Adrenal gland (tissue), 19 donors: Measurements from ENCODE around the gene TIMM23B. TPM values are rescaled to one million over a fixed set of nuclear protein-coding genes. Genes with fewer than 3 reads are reported as not detected.
"Not testable (repeated sequence)": the region's sequence is repeated elsewhere in the genome, so short reads cannot be mapped to it uniquely, and the experiment has no call there.

Experiments
- DNase-seq, 7 donors: peaks; one replicate each; pipeline ENCODE4 v3.0.0-alpha.2; 2019 to 2020
- H3K27ac ChIP-seq, 5 donors: fragments of 200-600 bp; sonication (generic) in 4 of 5; 1 replicate in 3 of 5; 2 replicates in 2 of 5; pipeline versions ENCODE4 v1.5.1 to v1.8.0; 2016 to 2020; ENCODE audit warnings: mild to moderate bottlenecking in 1 of 5
- H3K27me3 ChIP-seq: fragments of 200-600 bp; 2 replicates; pipeline ENCODE4 v1.8.0; 2021
- H3K36me3 ChIP-seq, 2 donors: fragments of 200-600 bp; replicated peaks in 1 of 2; 1 replicate in 1 of 2; 2 replicates in 1 of 2; pipeline versions ENCODE4 v1.5.1 to v1.8.0; 2018 to 2022
- H3K4me1 ChIP-seq, 2 donors: fragments of 200-600 bp; replicated peaks in 1 of 2; 1 replicate in 1 of 2; 2 replicates in 1 of 2; pipeline versions ENCODE4 v1.5.1 to v1.8.0; 2018 to 2021
- H3K4me3 ChIP-seq, 4 donors: fragments of 200-600 bp; sonication (generic) in 3 of 4; one replicate each; pipeline ENCODE4 v1.5.1; 2016 to 2018
- H3K9me3 ChIP-seq, 3 donors: fragments of 200-600 bp; sonication (generic) in 1 of 3; replicated peaks in 1 of 3; 1 replicate in 2 of 3; 2 replicates in 1 of 3; pipeline versions ENCODE4 v1.5.1 to v1.8.0; 2016 to 2021
- POLR2A ChIP-seq, 2 donors: fragments of 450-650 bp; IDR thresholded peaks; one replicate each; pipeline ENCODE4 v1.6.1; 2017; ENCODE audit warnings: antibody characterized with exemption in 2 of 2, mild to moderate bottlenecking in 2 of 2, moderate library complexity in 1 of 2
- WGBS, 4 donors: extraction: QIAGEN DNeasy Blood & Tissue Kit in 2 of 4; methylation state at CpG; one replicate each; pipeline versions ENCODE4 v1.1.5 to v1.1.7; 2013 to 2017; 5-methylcytosine and 5-hydroxymethylcytosine counted together
- intact Hi-C, 2 donors: fragments of 100-400 bp; cut with DNase I; formaldehyde crosslinking; loops; one replicate each; pipeline versions ENCODE4 v1.14.1 to v1.15.0; 2022 to 2023
- long read RNA-seq, 10 donors: library from polyadenylated mRNA in 3 of 10; unstranded in 2 of 10; stranded (forward) in 1 of 10; transcript quantifications; one replicate each; pipeline ENCODE4 v2.0.0 and lab custom pipeline, GENCODE V29; 2021 to 2026
- polyA plus RNA-seq, 3 donors: library from polyadenylated mRNA; stranded (reverse); fragments of 200-250 nt in 2 of 3; fragments of 350-450 nt in 1 of 3; fragmentation: Illumina TruSeq in 1 of 3; extraction: RNeasy Lipid Tissue Mini Kit (QIAGEN cat#74804) in 1 of 3; gene quantifications; one replicate each; pipeline ENCODE4 v1.2.3, GENCODE V29; 2013 to 2014
- total RNA-seq, 9 donors: library from RNA; depleted of rRNA in 4 of 9; stranded (reverse); fragments of >200 nt in 4 of 9; fragments of 120-200 nt in 1 of 9; fragmentation: NEBNext Ultra II Directional in 1 of 9; extraction: Animal tissue kit (Norgen Biotek cat#: 25700) in 1 of 9; gene quantifications; one replicate each; pipeline versions ENCODE4 v1.1.0 to v1.2.4, GENCODE V29; 2013 to 2023
- TF ChIP-seq, protein P1 (sequence below), 6 experiments: fragments of 450-650 bp in 4 of 6; fragments of 200-600 bp in 2 of 6; sonication (generic) in 1 of 6; IDR thresholded peaks; 1 replicate in 5 of 6; 2 replicates in 1 of 6; pipeline versions ENCODE4 v1.5.1 to v1.8.0; 2016 to 2021; ENCODE audit warnings: antibody characterized with exemption in 6 of 6, mild to moderate bottlenecking in 2 of 6, moderate library complexity in 1 of 6
- donor health status: healthy with polysubstance abuse.
- donor health status: Bipolar disorder and iron deficiency.
- donor health status: DM: yes; HTN: yes; CAD: no.
- donor health status: DM: no; HTN: no; CAD: no.
- donor health status: DM: no; HTN: no; CAD: no.
- donor health status: DM: yes; HTN: yes; CAD: no.

Gene TIMM23B, protein sequence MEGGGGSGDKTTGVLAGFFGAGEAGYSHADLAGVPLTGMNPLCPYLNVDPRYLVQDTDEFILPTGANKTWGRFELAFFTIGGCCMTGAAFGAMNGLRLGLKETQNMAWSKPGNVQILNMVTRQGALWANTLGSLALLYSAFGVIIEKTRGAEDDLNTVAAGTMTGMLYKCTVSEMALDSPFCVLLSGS
- total RNA-seq, result 10 to 100 TPM in 7 of 9 donors, 1 to 10 TPM in 2; 3.3 to 31.6 (median 17.7) TPM
- polyA plus RNA-seq, result 10 to 100 TPM in 2 of 3 donors, 1 to 10 TPM in 1; 7.5 to 17.8 (median 12.5) TPM
- long read RNA-seq, donor 1, partial matches to known transcripts, result 0 of 3 reads
- long read RNA-seq, donor 1, other reads (novel, unspliced or antisense), result 0 of 3 reads
- long read RNA-seq, donor 2, partial matches to known transcripts, result 0 of 1 reads
- long read RNA-seq, donor 2, other reads (novel, unspliced or antisense), result 0 of 1 reads
- long read RNA-seq, donor 3, partial matches to known transcripts, result 9 of 12 reads
- long read RNA-seq, donor 3, other reads (novel, unspliced or antisense), result 0 of 12 reads
- long read RNA-seq, donor 4, partial matches to known transcripts, result 0 of 5 reads
- long read RNA-seq, donor 4, other reads (novel, unspliced or antisense), result 2 of 5 reads
- long read RNA-seq, donor 5, transcript TIMM23B-201 (7 exons, 1,142 nt), result major isoform, 6 of 9 reads
- long read RNA-seq, donor 5, partial matches to known transcripts, result 0 of 9 reads
- long read RNA-seq, donor 5, other reads (novel, unspliced or antisense), result 3 of 9 reads
- long read RNA-seq, donor 6, partial matches to known transcripts, result 0 of 2 reads
- long read RNA-seq, donor 6, other reads (novel, unspliced or antisense), result 2 of 2 reads
- long read RNA-seq, donor 7, partial matches to known transcripts, result 0 of 2 reads
- long read RNA-seq, donor 7, other reads (novel, unspliced or antisense), result 0 of 2 reads
- long read RNA-seq, donor 8, partial matches to known transcripts, result 0 of 1 reads
- long read RNA-seq, donor 8, other reads (novel, unspliced or antisense), result 0 of 1 reads
- long read RNA-seq, donor 9, partial matches to known transcripts, result 10 of 11 reads
- long read RNA-seq, donor 9, other reads (novel, unspliced or antisense), result 0 of 11 reads
- long read RNA-seq, donor 10, partial matches to known transcripts, result 0 of 1 reads
- long read RNA-seq, donor 10, other reads (novel, unspliced or antisense), result 0 of 1 reads

DNA sequence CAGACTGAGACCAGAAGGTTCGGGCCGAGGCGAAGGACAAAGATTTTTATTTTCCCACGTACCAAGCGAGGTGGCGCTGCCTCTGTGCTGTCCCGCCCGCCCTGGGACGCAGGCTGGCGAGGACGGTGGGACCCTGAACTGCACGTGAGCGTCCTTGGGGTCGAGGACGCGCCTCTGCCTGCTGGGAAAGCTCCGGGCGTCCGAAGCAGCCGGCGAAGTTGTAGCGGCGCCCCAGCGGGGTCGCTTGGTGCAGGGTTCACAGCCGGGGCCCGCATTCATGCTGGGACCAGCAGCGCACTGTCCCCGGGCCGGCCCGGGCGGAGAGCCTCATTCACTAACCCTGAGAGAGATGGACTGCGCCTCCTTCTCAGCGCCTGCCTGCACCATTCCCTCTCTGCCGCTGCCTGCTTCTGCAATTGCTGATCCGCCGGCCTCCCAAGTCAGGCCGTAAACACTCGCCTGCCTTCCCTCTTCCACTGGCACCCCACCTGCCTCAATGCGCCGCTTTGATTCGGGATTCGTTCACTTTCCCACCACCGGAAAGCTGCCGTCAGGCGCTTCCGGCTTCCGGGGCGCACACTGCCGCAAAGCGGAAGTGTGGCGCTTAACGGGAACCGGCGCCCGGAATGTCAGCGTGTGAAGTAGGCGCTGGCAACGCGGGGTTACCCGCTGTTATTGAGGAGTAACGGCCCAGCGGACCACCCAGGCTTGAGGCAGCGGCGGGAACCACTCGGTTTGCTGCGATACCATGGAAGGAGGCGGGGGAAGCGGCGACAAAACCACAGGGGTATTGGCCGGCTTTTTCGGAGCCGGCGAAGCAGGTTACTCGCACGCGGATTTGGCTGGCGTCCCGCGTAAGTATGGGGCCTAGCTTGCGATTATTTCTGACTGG is at the start of gene TIMM23B, which contains the start of gene PARG:
Gene TIMM23B (plus strand): TSS at position 607 of the 892 bp plus-strand sequence. CDS start 142 bp downstream, at position 749.
Gene PARG (minus strand): TSS at position 581 of the 892 bp plus-strand sequence. CDS start 302 bp downstream, at position 279.
- H3K9me3 ChIP-seq, H3K36me3 ChIP-seq, intact Hi-C loops, H3K27me3 ChIP-seq: not testable (repeated sequence)
- Histone ChIP-seq H3K4me3 (peak within 1 kb of the TSS; percentile 64 to 93 (median 78)), H3K4me1 (peaks cover 0 to 14% of the 10 kb centered on the region in 2 donors), H3K27ac (peak within 1 kb of the TSS in 4 of 5 donors; percentile 51 to 77 (median 70))
- TF ChIP-seq POLR2A (IDR thresholded peaks at IDR 0.05), result peak in 1 of 2 donors; percentile 70
- TF ChIP-seq, protein P1, sequence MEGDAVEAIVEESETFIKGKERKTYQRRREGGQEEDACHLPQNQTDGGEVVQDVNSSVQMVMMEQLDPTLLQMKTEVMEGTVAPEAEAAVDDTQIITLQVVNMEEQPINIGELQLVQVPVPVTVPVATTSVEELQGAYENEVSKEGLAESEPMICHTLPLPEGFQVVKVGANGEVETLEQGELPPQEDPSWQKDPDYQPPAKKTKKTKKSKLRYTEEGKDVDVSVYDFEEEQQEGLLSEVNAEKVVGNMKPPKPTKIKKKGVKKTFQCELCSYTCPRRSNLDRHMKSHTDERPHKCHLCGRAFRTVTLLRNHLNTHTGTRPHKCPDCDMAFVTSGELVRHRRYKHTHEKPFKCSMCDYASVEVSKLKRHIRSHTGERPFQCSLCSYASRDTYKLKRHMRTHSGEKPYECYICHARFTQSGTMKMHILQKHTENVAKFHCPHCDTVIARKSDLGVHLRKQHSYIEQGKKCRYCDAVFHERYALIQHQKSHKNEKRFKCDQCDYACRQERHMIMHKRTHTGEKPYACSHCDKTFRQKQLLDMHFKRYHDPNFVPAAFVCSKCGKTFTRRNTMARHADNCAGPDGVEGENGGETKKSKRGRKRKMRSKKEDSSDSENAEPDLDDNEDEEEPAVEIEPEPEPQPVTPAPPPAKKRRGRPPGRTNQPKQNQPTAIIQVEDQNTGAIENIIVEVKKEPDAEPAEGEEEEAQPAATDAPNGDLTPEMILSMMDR (IDR thresholded peaks at IDR 0.05), result peak in 2 of 6 experiments; percentile 5 to 8
- 0 to 1% (median 0%) methylated on average over 4 to 81 of the region's 81 CpGs for WGBS, 4 donors
- peak; percentile 73 to 87 (median 78) for DNase-seq

DNA sequence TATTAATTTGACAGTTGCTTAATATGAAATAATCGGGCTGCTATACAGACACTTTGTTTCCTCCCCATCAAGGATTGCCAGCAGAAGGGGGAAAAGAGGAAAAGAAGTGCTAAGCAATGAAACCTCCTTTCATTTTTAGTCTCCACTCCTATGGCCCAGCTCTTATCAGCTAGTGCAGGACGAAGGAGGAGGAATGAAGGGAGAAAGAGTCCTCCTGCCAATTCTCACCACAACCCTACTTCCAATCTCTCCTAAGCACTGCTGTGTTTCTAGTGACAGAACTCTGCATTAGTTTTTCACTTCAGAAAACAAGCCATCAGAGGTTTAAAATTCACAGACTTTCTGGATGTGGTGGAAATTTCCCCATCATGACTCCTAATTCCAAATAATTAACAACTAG is 41.9 kb upstream of the TIMM23B start:
- H3K4me3 ChIP-seq, H3K4me1 ChIP-seq, H3K36me3 ChIP-seq, H3K27ac ChIP-seq, H3K27me3 ChIP-seq, intact Hi-C loops, DNase-seq, H3K9me3 ChIP-seq: not testable (repeated sequence)
- WGBS, 4 donors, result 72 to 100% (median 92%) methylated on average over 1 to 2 of the region's 2 CpGs

DNA sequence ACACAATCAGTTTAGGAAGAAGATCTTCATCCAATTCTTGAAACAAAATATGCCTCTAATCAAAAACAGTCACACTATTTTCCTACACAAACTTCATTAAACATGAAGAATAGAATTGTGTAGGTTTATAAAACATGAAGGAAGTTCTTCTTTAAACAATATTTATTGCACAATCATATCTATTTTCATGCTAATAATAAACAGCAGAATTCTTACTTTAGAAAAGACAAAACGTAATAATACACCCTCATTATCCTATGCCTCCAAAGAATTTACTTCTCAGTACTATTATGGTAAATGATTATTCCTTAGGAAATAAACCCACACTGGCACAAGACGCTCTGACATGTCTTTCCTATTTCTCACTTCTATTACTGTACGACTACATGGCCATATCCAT is 41.4 kb upstream of the TIMM23B start:
- H3K36me3 ChIP-seq, H3K4me3 ChIP-seq, H3K27ac ChIP-seq, DNase-seq, H3K27me3 ChIP-seq, H3K9me3 ChIP-seq, intact Hi-C loops, H3K4me1 ChIP-seq: not testable (repeated sequence)
- 83 to 95% (median 88%) methylated on average over 2 to 3 of the region's 3 CpGs for WGBS, 4 donors

DNA sequence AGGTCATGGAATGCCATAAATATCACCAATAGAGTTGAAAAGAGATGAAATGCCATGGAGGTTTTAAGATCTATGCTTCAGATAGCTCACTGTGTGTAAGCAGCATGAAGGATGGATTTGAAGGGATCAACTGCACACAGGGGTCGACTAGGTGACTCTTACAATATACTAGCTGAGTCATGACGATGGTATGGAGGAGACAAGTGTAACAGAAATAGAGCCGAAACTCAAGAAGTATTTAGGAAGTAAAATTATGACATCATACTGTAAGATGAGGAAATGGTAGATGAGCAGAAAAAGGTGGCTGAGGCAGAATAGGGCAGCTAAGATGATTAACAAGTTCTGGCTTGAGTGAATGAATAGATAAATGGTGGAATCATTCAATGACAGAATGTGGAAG is 38.0 kb upstream of the TIMM23B start:
- DNase-seq, H3K4me1 ChIP-seq, H3K4me3 ChIP-seq, H3K27ac ChIP-seq, intact Hi-C loops, H3K36me3 ChIP-seq, H3K9me3 ChIP-seq, H3K27me3 ChIP-seq: not testable (repeated sequence)
- WGBS, 4 donors, result 81 to 91% (median 87%) methylated on average over 3 of the region's 3 CpGs

DNA sequence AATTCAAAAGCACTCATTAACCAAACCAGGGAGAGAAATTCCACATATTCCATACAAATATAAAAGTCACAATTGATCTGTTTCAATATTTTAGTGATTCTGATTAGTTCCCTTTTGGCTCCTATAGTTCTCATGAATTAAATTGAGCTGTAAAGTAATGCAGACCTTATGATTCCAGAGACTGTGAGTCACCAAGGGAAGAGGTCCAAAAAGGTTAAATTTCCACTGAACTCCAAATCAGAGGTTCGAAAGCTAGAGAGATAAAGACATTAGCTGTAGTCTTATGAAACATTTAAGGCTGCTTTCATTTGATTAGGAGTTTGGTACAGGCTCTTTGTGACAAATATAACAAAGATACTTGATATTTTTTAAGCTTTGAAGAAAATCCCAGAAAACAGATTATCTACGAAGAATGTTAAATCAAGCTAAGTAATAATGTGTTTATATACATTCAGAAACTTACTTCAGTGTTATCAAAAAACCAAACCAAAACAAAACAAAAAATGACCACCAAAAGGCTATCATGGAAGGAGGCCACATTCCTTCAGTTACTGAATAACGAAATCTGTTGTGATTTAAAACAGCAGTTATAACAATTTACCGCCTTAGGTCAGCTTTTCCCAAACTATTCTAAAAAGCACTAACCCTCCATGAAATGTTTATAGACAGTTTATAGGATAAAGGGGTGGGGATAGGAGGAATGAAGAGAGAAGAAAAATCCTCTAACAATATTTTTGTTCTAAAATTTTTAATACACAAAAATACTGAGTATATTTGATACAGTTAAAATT is 33.4 kb upstream of the TIMM23B start:
- H3K27ac ChIP-seq, DNase-seq, H3K27me3 ChIP-seq, H3K4me3 ChIP-seq, H3K36me3 ChIP-seq, H3K4me1 ChIP-seq, intact Hi-C loops, H3K9me3 ChIP-seq: not testable (repeated sequence)
- 63 to 69% (median 64%) methylated on average over 4 of the region's 4 CpGs for WGBS, 4 donors

DNA sequence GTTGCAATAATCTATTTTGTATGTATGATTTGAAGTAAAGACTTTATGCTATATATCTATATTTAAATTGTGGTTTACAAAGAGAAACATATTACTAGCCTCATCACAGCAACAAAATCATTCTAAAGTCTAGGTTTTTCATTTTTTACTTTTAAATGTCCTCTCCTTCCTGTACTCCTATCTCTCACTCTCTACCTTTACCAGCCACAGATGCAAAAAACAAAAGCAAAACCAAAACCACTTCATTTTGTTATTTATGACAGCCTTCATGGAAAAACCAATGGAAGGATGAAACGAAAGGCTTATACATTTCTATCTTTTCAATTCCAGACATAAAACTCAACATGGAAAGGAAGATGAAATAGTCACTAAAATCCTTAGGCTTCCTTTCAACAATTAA is 31.6 kb upstream of the TIMM23B start:
- WGBS, 4 donors, result no CpG with 5 or more reads among the region's 1 CpG
- H3K36me3 ChIP-seq, intact Hi-C loops, H3K27me3 ChIP-seq, H3K27ac ChIP-seq, H3K9me3 ChIP-seq, H3K4me1 ChIP-seq, H3K4me3 ChIP-seq, DNase-seq: not testable (repeated sequence)

DNA sequence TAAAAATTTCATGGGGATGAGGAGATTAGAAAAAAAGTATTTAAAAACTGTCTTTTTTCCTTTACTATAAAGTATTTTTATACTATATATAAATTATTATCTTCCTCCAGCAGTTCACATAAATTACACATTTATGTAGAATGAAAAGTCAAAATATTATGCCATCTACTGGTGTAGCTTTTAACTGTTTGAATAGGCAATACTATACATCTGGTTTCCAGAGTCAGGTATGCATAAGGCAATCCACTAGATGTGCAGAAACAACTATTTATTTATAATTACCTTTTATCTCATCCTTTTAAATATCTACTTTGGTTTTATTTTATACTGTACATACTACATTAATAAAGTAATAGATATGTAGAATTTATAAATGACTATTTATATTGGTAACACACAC is 25.4 kb upstream of the TIMM23B start:
- H3K27ac ChIP-seq, intact Hi-C loops, H3K4me1 ChIP-seq, H3K9me3 ChIP-seq, H3K4me3 ChIP-seq, H3K36me3 ChIP-seq, DNase-seq, H3K27me3 ChIP-seq: not testable (repeated sequence)

DNA sequence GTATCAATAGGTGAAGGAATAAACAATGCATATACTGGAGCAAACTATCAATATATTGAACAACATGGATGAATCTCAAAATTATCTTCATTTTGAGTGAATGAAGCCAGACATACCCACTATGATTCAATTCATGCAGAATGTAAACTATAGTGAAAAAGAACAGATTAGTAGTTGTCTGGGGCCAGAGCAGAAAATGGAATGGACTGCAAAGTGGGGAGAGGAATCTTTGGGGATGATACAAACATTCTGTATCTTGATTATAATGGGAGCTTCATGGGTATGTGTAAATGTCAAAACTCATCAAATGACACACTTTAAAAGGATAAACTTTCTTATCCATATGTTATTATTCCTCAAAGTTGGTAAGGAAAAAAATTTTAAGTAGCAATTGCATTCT is 23.9 kb upstream of the TIMM23B start:
- H3K27me3 ChIP-seq, H3K27ac ChIP-seq, H3K36me3 ChIP-seq, H3K4me1 ChIP-seq, H3K4me3 ChIP-seq, intact Hi-C loops, H3K9me3 ChIP-seq, DNase-seq: not testable (repeated sequence)
